Measurements from ENCODE around the gene CEP44.
"Not testable (repeated sequence)": the region's sequence is repeated elsewhere in the genome, so short reads cannot be mapped to it uniquely, and the experiment has no call there.

CEP44 gene

DNA sequence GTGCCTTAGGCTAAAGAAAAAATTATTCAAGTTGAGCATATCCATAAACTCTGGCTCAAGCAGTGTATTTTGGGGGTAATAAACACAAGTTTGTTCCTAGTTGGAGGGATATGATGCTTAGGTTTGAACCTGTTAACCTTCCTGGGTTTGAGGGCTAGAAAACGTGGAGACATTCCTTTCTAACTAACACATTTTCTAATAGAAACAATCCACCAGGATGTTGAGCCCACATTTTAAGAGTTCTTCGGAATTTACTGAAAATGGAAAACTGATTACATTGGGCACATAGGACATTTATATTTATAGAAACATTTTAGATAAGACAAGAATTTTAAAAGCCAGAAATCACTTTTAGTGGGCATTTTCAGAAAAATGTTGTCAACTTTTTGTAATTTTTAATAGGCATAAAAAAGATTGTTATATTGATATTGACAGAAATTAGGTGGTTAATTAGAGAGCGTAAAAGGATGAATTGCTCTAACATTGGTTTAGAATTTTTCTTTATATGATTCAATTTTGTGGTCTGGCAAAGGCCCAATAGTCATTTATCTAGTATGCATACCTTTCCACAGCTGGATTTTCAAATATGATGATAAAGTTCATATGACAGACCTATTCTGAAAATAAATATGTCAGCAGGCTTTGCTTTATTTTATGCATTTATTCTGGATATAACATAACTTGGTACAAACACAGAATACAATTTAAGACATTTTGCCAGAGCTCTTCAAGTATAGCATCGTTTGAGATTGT, 49.2 kb downstream of the CEP44 start:
- no peak for DNase-seq

- DNase-seq: no peak
Observed at GRCh38 chr4:174334628-174335027, 50.9 kb downstream of the CEP44 start.

- no peak for DNase-seq
Observed at GRCh38 chr4:174340714-174341113, 57.0 kb downstream of the CEP44 start.

GRCh38 chr4:174349156-174349555, 65.4 kb downstream of the CEP44 start:
- DNase-seq: no peak

GRCh38 chr4:174352061-174352819, 68.5 kb downstream of the CEP44 start:
- DNase-seq: no peak

DNA sequence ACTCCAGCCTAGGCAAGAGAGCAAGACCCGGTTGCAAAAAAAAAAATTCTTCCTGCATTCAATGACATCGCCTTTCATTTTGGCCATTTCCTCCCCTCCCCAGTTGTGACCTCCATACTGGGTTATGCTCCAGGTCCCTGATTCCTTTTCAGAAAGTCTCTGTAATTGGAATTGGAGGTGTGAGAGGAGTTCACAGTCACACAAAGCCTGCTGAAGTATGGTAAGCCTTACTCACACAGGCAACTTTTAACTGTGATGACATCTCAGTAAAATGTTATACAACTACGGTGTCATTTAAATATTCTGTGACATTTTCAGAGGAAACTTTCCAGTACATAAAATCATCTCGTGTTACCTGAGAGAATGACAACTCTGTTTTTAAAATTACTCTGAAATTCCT, 73.6 kb downstream of the CEP44 start:
- DNase-seq: no peak

DNA sequence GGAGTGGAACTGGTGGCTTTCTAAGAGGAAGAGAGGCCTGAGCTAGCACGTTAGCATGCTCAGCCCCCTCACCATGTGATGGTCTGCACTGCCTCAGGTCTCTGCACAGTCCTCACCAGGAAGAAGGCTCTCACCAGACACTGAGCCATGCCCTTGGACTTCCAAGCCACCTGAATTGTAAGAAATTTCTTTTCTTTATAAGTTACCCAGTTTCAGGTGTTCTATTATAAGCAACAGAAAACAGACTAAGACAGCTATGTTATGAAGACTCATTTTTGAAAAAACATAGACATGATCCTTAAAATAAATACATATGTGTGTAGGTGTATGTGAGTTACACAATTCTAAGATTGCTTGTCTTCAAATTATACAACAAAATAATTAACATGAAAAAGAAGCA, 74.7 kb downstream of the CEP44 start:
- no peak for DNase-seq

DNA sequence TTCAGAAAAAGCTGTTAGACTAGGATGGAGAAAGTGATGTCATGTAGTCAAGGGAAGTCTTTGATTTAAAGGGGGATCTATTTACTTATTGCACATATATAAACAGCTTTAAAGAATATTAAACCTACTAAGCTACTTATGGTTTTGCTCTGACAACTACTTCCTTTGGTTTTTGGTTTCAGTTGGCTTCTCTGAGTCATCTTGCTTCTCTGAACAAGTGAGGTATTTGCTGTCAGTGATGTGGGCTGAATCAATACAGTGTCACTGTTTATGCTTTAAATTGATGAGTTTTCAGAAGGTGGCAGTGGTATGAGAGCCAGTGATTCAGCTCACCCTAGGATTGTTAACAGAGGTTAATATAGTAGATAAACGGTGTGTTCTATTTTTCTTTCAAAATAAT, 75.1 kb downstream of the CEP44 start:
- DNase-seq: no peak

DNA sequence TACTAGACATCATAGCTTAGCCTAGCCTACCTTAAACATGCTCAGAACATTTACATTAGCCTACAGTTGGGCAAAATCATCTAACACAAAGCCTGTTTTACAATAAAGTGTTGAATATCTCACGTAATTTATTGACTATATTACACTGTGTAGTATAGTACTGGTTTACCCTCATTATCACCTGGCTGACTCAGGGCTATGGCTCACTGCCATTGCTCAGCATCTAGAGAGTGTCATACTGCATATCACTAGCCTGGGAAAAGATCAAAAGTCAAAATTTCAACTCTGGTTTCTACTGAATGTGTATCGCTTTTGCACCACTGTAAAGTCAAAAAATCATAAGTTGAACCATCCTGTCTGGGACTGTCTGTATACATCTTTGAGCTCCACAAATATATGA, 78.6 kb downstream of the CEP44 start:
- no peak for DNase-seq

- not testable (repeated sequence) for DNase-seq
Observed at GRCh38 chr4:174363782-174364181, 80.1 kb downstream of the CEP44 start.

GRCh38 chr4:174365018-174365587, 81.4 kb downstream of the CEP44 start:
- no peak for DNase-seq

DNA sequence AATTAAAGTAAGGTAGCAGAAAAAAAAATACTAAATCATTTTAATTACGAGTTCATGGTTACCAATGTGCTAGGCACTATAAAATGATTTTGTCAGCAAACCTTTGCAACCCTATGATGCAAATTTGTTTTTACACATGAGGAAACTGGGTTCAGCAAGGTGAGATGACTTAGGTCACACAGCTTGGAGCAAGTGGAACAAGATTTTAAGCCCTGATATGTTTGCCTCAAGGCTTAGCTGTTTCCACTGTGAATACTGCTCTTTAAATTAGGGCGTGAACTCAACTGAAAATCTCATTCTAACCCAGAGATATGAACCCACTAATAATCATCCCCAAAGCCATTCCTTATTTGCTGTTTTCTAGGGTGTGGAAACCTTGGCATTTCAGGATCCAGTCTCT, 86.3 kb downstream of the CEP44 start:
- DNase-seq: no peak

- no peak for DNase-seq
Observed at GRCh38 chr4:174373821-174374220, 90.1 kb downstream of the CEP44 start.

DNA sequence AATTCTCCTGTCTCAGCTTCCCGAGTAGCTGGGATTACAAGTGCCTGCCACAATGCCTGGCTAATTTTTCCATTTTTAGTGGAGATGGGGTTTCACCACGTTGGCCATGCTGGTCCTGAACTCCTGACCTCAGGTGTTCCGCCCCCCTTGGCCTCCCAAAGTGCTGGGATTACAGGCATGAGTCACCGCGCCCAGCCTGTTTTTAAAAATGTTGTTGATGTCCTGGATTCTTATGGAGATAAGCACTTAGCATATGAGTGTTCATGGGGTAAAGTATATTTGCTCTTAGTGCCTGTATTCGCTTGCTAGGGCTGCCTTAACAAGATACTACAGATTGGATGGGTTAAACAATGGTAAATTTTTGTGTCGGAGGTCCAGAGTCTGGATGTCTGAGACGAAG, 91.7 kb downstream of the CEP44 start:
- no peak for DNase-seq

DNA sequence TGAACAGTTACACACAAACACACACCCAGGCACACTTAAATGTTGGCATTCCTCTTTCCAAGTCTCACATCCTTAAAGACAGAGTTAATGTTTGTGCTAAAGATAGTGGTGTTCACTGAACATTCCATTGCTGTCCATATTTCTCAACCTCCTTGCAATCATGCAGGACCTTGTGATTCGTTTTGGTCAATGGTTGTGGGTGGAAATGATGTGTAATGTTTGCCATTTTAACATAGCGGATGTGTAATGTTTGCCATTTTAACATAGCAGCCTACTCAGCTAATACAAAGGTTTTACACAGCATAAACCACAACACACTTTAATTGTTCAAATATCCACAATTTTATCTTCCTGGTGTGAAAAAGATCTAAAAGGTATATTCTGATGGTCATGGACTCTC, 93.9 kb downstream of the CEP44 start:
- no peak for DNase-seq

DNA sequence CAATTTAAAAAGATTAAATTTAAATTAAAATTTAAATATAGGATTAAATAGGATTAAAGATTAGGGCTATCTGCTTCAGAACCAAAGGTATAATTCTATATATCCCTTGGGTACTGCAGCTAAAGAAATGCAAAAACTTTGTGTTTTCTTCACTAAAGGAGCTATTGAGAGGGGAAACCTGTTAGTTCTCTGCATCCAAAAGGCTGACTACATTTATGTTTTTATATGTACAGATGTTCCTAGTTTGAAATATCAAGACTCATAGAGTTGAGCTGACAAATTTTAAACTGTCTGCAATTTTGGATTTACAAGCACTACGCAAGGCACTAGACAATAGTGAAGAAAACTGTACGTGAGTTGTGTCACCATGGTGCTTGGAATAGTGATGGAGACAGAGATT, 95.2 kb downstream of the CEP44 start:
- no peak for DNase-seq

DNA sequence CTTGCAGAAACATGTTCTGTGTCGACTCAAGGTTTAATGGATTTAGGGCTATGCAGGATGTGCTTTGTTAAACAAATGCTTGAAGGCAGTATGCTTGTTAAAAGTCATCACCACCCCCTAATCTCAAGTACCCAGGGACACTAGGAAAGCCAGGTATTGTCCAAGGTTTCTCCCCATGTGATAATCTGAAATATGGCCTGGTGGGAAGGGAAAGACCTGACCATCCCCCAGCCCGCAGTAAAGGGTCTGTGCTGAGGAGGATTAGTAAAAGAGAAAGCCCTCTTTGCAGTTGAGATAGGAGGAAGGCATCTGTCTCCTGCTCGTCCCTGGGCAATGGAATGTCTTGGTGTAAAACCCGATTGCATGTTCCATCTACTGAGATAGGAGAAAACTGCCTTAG, 96.5 kb downstream of the CEP44 start:
- DNase-seq: not testable (repeated sequence)

DNA sequence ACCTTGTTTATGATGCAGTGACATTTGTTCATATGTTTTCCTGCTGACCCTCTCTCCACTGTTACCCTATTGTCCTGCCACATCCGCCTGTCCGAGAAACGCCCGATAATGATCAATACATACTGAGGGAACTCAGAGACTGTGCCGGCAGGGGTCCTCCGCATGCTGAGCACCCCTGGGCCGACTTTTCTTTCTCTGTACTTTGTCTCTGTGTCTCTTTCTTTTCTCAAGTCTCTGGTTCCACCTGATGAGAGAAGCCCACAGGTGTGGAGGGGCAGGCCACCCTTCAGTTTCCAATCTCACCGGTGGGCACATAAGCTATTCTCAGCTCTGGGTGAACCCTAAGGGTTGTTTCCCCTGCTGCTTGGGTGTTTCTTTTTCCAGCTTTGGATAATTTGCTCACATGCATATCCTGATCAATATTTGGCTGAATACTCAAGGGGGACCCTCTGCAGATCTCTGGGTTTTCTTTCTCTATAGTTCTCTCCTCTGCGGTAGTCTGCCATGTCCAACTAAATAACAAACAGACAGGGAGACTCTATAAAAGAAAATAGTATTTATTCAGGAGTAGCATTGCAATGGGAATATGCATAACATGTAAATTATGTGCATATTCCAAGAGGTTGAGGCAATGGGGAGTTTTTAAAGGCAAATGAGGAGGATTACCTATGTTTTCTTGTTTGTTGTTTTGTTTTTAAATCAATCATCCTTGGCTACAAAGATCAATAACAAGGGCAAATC, 97.2 kb downstream of the CEP44 start:
- DNase-seq: no peak

- DNase-seq: no peak
Observed at GRCh38 chr4:174381440-174381800, 97.7 kb downstream of the CEP44 start.

Data from NCI-H1694 (cell line).